Left lung (tissue), 10 donors: Measurements from ENCODE around the gene PML. TPM values are rescaled to one million over a fixed set of nuclear protein-coding genes. Genes with fewer than 3 reads are reported as not detected.

Experiments
- ATAC-seq: fragments of 200-7000 bp; cut with Tn5 transposase; one replicate; pipeline ENCODE4 v1.9.1; 2020; ENCODE audit warnings: moderate library complexity
- DNase-seq, 4 donors: peaks; one replicate each; pipeline ENCODE4 v3.0.0-alpha.2; 2013 to 2020
- H3K27ac ChIP-seq, 2 donors: fragments of 200-600 bp; sonication (generic) in 1 of 2; one replicate each; pipeline versions ENCODE4 v1.5.0 to v1.8.0; 2020 to 2021
- H3K27me3 ChIP-seq, 2 donors: fragments of 200-600 bp; sonication (generic) in 1 of 2; one replicate each; pipeline versions ENCODE4 v1.5.0 to v1.8.0; 2020 to 2021
- H3K36me3 ChIP-seq, 2 donors: fragments of 200-600 bp; sonication (generic) in 1 of 2; one replicate each; pipeline versions ENCODE4 v1.5.0 to v1.8.0; 2020 to 2021
- H3K4me1 ChIP-seq, 2 donors: fragments of 200-600 bp; one replicate each; pipeline ENCODE4 v1.8.0; 2021
- H3K4me3 ChIP-seq, 2 donors: fragments of 200-600 bp; sonication (generic) in 1 of 2; one replicate each; pipeline versions ENCODE4 v1.5.0 to v1.8.0; 2020 to 2021; ENCODE audit warnings: mild to moderate bottlenecking in 1 of 2
- H3K9me3 ChIP-seq, 2 donors: fragments of 200-600 bp; sonication (generic) in 1 of 2; one replicate each; pipeline versions ENCODE4 v1.5.0 to v1.8.0; 2020 to 2021
- intact Hi-C, 2 donors: fragments of 100-400 bp; cut with DNase I; formaldehyde crosslinking; loops; one replicate each; pipeline versions ENCODE4 v1.11.2 to v1.14.2; 2022
- polyA plus RNA-seq, 6 donors: library from polyadenylated mRNA; unstranded; fragments of 120-200 nt; gene quantifications; one replicate each; pipeline ENCODE4 v1.2.1, GENCODE V29; 2013; ENCODE audit not compliant: insufficient read length in 6 of 6
- total RNA-seq, 2 donors: library from RNA; stranded (reverse); fragmentation: NEBNext Ultra II Directional; extraction: Animal tissue kit (Norgen Biotek cat#: 25700); gene quantifications; one replicate each; pipeline ENCODE4 v1.2.1, GENCODE V29; 2021
- TF ChIP-seq, protein P1 (sequence below), 2 donors: fragments of 200-600 bp; sonication (generic) in 1 of 2; IDR thresholded peaks; one replicate each; pipeline versions ENCODE4 v1.5.0 to v1.8.0; 2021; ENCODE audit warnings: antibody characterized with exemption in 2 of 2
- donor health status: DM: no; HTN: yes; CAD: no.
- donor health status: DM: no; HTN: no; CAD: no.

The PML gene
- total and polyA plus RNA-seq, 8 donors = 41.8 to 75.2 (median 48.9) TPM

DNA sequence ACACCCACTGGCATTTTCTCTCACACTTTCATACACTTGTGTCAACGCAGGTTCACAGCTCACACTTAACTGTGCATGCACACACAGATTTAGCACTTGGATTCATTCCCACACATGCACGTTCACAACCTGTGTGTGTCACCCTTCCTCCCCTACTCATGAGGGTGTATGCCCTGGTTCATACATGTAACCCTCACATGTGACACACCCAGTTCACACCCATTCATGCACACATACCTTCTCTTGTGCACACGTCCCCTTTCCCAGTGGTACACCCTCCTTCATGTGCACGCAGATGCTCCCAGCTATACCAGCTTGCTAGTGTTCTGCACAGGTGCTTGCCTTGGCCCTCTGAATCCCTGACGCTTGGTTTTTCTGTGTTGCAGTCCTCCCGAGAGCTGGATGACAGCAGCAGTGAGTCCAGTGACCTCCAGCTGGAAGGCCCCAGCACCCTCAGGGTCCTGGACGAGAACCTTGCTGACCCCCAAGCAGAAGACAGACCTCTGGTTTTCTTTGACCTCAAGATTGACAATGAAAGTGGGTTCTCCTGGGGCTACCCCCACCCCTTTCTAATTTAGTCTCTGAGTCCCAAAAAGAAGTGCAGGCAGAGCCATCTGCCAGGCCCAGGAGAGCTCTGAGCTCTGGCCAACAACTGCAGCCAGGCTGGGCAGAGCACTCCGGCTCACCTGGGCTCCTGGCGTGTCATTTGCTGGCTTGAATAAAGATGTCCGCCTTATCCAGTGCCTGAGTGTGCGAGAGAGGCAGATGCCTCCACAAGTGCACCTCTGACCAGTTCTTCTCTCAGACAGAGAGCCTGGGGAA is 48.3 kb downstream of the PML start:
- H3K4me3 ChIP-seq = no peak overlapping the region
- TF ChIP-seq, protein P1, sequence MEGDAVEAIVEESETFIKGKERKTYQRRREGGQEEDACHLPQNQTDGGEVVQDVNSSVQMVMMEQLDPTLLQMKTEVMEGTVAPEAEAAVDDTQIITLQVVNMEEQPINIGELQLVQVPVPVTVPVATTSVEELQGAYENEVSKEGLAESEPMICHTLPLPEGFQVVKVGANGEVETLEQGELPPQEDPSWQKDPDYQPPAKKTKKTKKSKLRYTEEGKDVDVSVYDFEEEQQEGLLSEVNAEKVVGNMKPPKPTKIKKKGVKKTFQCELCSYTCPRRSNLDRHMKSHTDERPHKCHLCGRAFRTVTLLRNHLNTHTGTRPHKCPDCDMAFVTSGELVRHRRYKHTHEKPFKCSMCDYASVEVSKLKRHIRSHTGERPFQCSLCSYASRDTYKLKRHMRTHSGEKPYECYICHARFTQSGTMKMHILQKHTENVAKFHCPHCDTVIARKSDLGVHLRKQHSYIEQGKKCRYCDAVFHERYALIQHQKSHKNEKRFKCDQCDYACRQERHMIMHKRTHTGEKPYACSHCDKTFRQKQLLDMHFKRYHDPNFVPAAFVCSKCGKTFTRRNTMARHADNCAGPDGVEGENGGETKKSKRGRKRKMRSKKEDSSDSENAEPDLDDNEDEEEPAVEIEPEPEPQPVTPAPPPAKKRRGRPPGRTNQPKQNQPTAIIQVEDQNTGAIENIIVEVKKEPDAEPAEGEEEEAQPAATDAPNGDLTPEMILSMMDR (IDR thresholded peaks at IDR 0.05) = no peak
- H3K27me3 ChIP-seq = no peaks in the 10 kb centered on the region
- ATAC-seq (no peak), DNase-seq (no peak)
- peaks cover 14 to 25% of the 10 kb centered on the region in 2 donors for H3K4me1 ChIP-seq
- no peaks in the 10 kb centered on the region for H3K9me3 ChIP-seq
- H3K27ac ChIP-seq = peak overlapping the region in 1 of 2 donors; percentile 57
- H3K36me3 ChIP-seq = peaks cover 0 to 58% of the 10 kb centered on the region in 2 donors
- intact Hi-C loops = no loop called here

DNA sequence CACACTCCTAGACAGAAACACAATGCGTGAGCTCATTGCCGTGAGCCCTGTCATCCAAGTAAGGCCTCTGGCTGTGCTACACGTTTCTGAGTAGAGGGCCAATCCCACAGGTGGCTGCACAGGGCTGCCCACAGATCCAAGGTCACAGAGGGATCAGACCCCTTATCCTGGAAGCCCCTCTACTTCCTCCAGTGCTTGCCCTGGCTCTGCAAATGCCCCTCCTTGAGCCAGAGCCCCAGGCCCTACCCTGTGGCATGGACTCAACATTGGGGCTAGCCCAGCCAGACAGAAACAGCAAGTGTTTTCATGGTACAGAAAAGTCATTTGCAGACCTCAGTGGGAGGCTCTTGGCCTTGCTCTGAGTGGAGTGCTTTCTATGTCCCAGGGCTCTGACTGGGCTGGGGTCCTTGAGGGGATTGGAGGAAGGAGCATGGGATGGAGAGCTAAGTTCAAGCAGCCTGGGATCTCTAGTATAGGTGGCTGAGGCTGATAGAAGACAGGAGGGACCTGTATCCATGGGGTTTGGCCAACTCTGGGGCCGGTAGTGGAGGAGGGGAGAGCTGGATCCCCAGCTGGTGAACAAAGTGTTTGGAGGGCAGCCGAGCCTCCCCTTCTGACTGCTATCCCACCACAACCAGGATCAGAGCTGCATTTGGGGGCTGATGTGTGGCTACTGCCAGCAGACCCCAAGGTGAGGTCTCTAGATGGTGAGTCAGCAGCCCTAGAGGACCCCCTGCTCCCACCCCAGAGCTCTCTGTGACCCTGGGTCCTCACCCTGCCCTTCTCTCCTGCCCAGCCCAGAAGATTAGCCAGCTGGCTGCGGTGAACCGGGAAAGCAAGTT is 49.1 kb downstream of the PML start:
- peak overlapping the region; percentile 57 to 75 for H3K27ac ChIP-seq
- ATAC-seq (peak; percentile 2), DNase-seq (no peak)
- peaks cover 0 to 50% of the 10 kb centered on the region in 2 donors for H3K36me3 ChIP-seq
- H3K4me1 ChIP-seq = peaks cover 19 to 31% of the 10 kb centered on the region in 2 donors
- TF ChIP-seq, protein P1 (IDR thresholded peaks at IDR 0.05) = no peak
- H3K4me3 ChIP-seq = no peak overlapping the region
- H3K9me3 ChIP-seq = no peaks in the 10 kb centered on the region
- intact Hi-C loops = no loop called here
- H3K27me3 ChIP-seq = no peaks in the 10 kb centered on the region

DNA sequence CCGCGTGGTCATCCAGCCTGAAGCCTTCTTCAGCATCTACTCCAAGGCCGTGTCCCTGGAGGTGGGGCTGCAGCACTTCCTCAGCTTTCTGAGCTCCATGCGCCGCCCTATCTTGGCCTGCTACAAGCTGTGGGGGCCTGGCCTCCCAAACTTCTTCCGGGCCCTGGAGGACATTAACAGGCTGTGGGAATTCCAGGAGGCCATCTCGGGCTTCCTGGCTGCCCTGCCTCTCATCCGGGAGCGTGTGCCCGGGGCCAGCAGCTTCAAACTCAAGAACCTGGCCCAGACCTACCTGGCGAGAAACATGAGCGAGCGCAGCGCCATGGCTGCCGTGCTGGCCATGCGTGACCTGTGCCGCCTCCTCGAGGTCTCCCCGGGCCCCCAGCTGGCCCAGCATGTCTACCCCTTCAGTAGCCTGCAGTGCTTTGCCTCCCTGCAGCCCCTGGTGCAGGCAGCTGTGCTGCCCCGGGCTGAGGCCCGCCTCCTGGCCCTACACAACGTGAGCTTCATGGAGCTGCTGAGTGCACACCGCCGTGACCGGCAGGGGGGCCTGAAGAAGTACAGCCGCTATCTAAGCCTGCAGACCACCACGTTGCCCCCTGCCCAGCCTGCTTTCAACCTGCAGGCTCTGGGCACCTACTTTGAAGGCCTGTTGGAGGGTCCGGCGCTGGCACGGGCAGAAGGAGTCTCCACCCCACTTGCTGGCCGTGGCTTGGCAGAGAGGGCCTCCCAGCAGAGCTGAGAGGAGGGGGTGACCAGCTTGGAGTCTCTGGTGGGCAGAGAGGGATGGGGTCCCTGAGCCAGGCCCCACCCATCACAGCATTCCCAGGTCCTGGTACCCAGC is 50.0 kb downstream of the PML start:
- TF ChIP-seq, protein P1 (IDR thresholded peaks at IDR 0.05) = no peak
- H3K4me1 ChIP-seq = peaks cover 14 to 31% of the 10 kb centered on the region in 2 donors
- no peaks in the 10 kb centered on the region for H3K27me3 ChIP-seq
- peak overlapping the region; percentile 57 to 75 for H3K27ac ChIP-seq
- no peak overlapping the region for H3K4me3 ChIP-seq
- DNase-seq (peak in 1 of 4 donors; percentile 80), ATAC-seq (peak; percentile 89)
- H3K36me3 ChIP-seq = peaks cover 0 to 44% of the 10 kb centered on the region in 2 donors
- H3K9me3 ChIP-seq = no peaks in the 10 kb centered on the region
- intact Hi-C loops = no loop called here

DNA sequence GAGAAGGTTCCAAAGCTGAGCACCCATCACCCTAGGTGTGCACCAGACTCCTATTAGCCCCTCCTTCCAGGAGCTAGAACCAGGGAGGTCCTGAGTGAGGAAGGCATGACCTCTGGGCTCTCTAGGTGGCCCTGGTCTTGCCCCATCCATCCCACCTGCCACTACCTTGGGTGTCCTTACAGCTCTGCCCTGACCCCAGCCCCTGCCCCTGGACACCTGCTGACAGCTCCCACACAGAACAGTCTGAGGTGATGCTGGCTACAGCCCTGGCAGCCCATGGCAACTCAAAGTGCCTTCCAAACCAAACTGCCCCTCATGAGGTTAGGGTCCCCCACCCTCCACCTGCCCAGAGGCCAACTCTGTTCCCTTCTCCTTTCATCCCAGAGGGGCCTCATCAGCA is 50.7 kb downstream of the PML start:
- intact Hi-C loops = no loop called here
- no peaks in the 10 kb centered on the region for H3K9me3 ChIP-seq
- H3K36me3 ChIP-seq = peaks cover 0 to 44% of the 10 kb centered on the region in 2 donors
- no peaks in the 10 kb centered on the region for H3K27me3 ChIP-seq
- H3K4me3 ChIP-seq = no peak overlapping the region
- peaks cover 9 to 37% of the 10 kb centered on the region in 2 donors for H3K4me1 ChIP-seq
- H3K27ac ChIP-seq = no peak overlapping the region
- DNase-seq = no peak
- TF ChIP-seq, protein P1 (IDR thresholded peaks at IDR 0.05) = no peak
- no peak for ATAC-seq
